GM19397 (cell line): ENCODE measurements around the gene CBX5.
"Not testable (repeated sequence)": the region's sequence is repeated elsewhere in the genome, so short reads cannot be mapped to it uniquely, and the experiment has no call there.

Experiments used
- ATAC-seq: cut with Tn5 transposase; IDR thresholded peaks from one replicate; pipeline ENCODE4 v1.9.1; 2021; ENCODE audit warnings: mild to moderate bottlenecking, moderate library complexity; ENCODE audit not compliant: unreplicated experiment

Gene CBX5

DNA sequence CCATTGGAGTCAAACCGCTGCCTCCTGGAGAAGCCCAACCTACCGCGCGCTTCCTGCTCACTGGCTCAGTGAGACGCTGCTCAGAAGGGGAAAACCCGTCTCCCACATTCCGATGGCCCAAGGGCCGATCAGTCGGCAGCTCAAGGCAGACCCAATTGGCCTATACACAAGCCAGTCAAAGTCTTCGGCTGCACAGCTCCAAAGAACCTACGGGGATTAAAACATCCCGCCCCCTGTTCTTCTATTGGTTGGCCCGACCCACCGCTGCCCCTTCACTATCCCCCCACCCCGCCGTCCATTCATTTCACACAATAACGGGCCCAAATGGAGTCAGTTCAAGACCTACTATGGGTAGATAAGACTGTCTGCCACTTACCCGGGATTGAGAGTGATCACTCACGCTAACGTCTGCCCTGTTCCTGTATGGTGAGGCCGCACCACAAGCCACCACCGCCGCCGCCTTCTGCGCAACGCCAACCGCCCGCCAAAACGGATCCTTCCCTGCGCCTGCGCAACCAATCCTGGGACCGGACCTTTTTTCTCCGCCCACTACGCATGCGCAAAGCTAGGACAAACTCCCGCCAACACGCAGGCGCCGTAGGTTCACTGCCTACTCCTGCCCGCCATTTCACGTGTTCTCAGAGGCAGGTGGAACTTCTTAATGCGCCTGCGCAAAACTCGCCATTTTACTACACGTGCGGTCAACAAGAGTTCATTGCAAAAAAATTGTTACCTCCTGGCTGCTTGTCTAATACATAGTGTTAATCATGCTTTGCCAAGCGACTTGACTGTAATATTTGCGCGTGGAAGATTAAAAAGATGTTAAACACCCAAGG, at the start of gene CBX5:
Gene CBX5 (minus strand): TSS at position 491 of the 836 bp plus-strand sequence. CDS start 22,472 bp downstream, outside the sequence.
- ATAC-seq, result peak; percentile 67

DNA sequence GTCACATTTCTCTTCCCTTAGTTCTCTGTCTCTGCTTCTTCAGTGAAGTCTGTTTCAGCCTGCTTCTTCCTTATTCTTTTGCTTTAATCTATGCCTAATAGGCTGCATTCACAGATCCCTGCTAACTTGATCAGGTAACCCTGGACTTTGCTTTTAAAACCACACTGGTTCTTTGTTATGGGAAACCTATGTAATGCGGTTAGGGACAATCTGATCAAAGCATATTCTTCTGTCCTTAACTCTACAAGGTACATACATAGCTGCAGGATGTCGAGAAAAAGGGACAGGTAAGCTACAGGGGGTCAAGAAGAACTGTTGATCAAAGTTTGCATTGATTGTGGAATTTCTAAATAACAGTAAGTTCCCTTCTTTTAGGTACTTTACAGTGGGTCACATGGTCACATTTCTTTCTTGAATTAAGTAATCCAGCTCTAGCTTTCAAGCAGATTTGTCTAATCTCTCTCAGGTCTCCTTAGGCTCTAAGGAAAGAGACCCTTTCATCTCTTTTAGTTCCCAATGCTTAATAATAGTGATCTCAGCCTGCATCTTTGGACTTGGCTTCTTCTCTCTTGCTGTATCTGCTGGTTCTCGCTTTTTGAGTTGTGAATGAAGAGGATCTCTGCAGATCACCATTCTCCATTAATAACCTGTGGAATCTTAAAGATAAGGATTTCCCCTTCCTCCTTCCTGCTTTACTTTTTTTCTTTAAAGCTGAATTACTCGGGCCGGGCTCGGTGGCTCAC, 48.8 kb upstream of the CBX5 start:
- ATAC-seq, result no peak

DNA sequence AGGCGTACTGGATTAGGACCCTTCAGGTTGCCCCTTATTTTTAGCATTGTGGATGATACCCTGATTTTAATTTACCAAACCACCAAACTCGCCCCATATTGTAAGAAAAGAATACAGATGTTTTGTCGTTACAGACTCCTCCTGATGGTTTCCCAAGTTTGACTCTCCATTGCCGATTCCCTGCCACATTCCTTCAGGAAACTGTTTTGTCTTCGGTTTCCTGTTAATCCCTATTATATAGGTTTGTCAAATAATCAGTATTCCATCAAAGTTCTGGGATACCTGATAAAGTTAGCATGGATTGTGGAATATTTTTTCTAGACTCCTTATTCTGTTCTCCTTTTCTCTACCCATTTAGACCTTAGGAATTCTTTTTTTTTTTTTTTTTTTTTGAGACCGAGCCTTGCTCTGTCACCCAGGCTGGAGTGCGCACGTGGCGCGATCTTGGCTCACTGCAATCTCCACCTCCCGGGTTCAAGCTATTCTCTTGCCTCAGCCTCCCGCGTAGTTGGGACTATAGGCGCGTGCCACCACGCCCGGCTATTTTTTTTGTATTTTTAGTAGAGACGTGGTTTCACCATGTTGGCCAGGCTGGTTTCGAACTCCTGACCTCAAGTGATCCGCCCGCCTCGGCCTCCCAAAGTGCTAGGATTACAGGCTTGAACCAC, 45.7 kb upstream of the CBX5 start:
- ATAC-seq, result not testable (repeated sequence)

DNA sequence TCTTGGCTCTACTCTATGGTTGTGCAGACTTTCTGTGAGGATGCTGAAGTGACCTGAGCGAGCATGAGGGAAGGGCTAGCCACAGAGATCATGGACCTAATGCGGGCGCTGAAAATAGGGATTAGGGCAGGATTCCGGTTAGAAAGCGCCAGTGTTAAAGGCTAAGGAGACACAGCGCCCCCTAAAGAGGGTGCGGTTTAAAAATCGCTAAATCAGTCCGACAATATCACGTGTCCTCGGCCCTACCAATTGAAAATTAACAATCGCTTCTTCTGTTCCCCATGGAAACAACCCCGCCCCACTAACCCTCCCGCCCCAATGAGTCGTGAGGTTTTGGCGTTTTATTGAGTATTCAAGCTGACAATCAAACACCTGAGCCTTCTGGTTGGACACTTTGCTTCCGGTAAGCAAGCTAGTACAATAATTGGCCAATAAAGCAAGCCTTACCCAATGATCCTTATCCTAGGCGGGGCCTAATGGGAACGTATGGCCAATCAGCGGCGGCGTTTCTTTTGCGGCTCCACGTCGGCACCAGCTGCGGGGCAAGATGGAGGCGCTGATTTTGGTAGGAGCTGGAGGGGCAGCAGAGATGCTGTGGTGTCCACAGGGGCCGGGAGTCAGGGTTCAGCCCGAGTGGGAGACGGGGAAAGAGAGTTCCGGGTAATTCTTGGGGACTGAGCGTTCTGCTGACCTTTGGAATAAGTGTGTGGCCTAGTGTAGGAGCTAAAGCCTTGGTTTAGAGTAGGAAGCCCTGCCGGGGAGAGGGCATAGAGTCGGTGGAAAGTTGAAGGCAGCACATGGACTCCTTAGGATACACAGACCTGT, 44.9 kb upstream of the CBX5 start, which contains the start of gene COPZ1:
Gene COPZ1 (plus strand): TSS at position 515 of the 825 bp plus-strand sequence. CDS start 33 bp downstream, at position 548.
- peak; percentile 98 for ATAC-seq

DNA sequence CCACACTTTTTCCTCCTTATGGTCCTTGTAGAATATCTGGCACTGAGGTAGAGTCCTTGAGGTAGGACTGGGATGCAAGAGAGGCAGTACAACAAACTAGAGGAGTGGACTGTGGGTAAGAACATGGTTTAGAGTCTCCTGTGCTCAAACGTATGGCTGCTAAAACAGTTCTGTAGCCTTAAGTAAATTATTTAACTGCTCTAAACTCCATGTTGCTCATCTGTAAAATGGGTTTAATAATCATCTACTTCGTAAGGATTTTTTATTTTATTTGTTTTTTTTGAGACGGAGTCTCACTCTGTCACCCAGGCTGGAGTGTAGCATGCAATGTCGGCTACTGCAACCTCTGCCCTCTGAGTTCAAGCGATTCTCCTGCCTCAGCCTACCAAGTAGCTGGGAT, 41.4 kb upstream of the CBX5 start:
- ATAC-seq, result no peak

DNA sequence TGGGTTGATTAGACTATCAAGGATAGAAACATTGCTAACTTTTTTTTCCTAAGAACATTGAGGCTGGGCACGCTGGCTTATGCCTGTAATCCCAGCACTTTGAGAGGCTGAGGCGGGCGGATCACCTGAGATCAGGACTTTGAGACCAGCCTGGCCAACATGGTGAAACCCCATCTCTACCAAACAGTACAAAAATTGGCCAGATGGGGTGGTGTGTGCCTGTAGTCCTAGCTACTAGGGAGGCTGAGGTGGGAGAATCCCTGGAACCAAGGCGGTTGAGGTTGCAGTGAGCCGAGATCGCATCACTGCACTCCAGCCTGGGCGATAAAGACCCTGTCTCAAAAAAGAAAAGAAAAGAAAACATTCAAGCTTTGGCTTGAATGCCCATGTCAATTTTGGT, 32.4 kb upstream of the CBX5 start:
- ATAC-seq, result not testable (repeated sequence)

DNA sequence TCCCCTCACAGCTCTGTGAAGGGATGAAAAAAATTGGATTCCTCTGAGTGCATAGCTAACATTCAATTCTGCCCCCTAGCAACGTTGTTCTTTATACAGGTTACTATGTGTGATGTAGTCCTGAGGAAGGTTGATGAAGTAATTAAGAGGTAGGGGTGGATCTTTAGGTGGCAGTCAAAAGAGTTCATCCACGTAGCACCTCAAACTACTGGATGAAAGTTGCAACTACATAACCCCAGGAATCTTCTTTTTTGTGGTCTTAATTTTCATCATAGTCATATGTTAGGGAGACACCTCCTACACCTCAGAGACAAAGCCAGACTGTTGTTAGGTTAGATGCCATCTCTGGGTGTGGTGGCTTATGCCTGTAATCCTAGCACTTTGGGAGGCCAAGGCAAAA, 31.1 kb upstream of the CBX5 start:
- no peak for ATAC-seq

DNA sequence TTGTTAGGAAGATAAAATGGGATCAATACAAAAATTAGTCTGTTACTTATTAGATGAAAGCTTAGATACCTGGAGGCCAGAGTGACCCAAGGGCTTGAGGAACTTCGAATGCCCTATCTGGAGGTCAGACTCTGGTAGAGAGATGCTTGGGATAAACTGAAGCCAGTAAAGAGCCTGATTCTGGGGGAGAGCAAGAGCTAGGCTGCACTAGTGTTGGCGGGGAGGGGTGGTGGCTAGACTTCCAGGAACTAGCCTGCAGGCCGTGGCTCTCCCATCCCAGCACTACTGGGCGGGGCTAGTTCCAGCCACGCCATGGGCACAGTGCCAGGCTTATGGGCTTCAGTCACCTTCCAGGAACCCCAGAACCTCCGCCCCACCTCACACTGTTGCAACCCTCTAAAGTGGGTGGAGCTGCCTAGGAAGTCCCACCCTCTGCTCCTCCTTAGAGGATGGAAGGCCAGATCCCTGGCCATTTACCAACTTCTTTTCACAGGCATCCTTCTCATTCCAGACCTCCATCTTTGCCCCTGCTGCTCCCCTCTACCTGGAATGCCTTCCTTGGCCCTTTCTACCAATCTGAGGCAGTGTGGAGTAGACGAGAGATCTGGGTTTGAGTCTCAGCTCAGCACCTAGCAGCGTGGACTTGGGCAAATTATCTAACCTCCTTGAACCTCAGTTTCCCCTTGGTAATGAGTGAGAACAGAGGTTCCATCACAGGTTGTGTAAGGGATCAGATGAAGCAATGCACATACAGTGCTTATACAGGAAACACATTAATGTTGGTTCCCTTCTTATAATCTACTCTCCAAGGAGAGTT, 27.2 kb upstream of the CBX5 start:
- no peak for ATAC-seq

DNA sequence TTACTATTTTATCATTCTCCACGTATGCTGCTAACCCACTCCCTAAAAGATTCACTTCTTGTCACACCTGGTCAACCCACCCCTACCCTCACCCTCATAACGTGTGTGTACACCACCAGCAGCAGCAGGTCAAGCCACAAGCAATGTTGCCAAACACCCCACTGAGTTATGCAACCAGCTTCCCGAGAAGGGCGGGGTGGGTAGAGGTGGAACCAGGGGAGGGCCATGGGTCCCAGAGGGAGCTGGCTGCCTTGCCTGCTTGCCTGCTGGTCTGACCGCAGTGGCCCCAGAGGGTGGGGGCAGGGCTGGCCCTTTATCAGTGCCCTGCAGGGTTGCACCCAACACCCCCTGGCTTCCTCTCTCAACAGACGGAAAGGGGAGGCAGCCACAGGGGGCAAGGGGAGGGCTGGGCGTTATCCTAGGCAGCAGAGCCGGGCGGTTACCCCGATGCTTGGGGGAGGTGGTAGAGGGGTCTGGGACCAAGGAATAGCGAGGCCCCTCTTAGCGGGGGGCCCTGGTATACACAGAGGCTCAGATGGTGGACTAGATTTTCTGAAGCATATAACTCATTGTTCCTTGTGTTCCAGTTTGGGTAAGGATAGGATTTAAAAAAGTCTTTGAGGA, 24.4 kb upstream of the CBX5 start:
- ATAC-seq, result no peak

DNA sequence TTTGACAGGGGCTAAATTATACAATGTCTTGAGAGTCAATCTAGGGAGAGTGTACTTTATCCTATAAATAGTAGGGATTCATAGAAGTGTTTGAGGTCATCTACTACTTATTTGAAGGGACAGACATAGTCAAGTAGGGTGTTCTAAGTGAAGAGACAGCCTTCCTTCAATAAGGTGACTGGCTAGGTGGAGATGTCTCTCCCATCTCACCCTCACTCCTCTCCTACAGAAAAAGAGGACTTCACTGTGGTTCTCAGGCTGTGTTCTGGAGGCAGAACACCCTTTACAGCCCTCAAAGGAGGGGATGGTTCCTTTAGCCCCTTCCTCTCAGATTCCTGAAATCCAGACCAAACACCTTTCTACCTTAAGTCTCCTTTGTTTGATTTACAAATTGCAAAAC, 23.7 kb upstream of the CBX5 start:
- no peak for ATAC-seq

DNA sequence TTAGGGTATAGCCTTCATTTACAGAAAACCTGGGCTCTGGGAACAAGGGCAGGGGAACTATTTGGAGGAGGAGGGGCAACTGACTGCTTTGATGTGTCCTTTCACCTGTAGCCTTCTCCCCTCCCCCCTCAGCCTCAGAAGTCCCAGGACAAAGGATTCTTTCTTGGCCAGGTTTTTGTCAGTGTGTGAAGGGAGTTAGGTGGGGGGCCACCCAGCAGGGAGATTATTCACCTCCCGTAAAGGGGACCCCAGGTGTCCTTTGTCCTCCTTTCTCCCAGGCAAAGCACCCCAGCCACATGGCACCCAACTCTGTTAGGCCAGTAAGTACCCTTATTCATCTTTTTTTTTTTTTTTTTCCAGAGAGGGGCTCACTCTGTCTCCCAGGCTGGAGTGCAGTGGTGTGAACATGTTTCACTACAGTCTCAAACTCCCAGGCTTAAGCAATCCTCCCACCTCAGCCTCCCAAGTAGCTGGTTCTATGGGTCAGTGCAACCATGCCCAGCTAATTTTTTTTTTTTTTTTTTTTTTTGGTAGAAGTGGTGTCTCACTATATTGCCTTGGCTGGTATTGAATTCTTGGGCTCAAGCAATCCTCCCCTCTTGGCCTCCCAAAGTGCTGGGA, 21.6 kb upstream of the CBX5 start:
- no peak for ATAC-seq

DNA sequence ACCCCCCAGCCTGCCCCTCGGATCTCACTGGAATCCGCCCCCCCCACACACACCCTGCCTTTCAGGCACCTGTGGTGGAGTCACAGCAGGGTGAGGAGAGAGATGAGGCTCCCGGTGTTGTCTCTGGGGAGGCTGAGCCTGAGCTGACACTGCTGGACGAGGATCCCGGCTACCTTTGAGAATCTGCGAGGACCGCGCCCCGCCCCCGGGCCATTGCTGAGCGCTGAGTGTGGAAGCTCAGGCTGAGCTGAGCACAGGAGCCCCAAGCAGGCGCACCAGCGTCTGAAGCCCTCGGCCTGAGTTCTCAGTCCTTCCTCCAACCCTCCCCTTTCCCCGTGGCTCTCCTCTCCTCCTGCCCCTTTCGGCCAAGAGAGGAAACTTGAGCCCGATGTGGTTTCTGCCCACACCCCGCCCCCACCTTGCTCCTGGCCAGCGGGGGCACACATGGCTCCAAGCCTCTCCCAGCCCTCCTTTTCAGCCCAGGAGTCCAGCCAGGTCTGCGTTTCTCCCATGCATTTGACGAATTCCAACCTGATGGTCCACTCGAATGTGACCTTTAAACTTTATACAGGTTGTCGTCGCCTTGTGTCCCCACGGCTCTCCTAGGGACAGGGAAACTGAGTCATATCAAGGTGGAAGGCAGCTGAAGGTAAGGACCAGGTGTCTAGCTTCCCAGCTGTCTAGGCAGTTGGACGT, 21.0 kb upstream of the CBX5 start, which contains the start of gene NFE2:
Gene NFE2 (minus strand): TSS at position 284 of the 696 bp plus-strand sequence. CDS start 5,767 bp downstream, outside the sequence.
- ATAC-seq, result no peak

DNA sequence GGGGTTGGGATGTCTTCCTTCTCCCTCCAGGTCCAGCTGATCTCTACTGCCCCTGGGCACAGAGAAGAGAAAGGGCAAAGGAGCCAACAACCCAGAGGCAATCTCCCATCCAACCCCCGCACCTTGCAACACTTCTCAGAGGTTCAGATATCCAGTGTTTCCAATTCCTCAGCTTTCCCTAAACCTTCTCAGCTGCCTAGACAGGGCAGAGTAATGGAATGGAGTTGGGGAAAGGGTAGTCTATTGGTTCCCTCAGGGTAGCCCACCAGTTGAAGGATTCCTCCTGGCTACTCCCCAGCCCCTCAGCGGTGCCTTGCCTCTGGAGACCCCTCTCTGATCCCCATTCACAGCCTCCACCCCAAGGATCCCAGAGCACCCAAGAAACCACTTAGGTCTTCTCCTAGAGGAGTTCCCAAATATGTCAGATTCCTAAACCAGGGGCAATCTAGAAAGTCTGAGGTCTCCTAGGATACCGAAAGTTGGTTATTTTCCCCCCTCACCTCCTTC, 20.4 kb upstream of the CBX5 start:
- no peak for ATAC-seq

DNA sequence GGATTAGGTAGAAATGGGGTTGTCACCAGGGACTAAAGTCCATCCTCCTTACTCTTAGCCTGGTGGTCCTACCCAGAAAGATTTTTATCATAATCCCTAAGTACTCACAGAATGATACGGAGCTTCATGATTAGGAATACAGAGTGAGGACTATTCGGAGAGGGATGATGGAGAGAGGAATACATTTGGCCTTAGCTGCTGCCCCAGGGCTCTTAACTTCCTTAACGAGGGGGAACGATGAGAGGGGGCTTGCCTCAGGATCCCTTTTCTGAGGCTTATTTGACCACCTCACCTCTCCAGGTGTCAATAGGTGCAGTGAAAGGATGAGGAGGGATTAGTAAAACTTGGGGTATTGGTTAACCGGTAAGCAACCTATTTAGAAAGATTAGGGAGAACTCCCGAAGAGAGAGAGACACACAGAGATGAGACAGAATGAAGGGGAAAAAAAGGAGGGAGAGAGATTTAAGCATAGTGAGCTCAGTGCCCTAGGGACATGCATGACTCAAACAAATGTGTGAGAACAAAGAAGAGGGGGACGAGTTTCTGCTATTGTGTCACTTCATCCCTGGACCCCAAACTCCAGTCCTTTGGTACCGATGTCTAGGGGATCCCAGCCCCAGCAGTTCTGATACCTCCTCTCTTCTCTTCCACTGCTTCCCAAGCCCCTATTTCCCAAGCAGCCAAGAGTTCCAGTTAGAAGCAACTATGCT, 19.7 kb upstream of the CBX5 start:
- ATAC-seq, result no peak

DNA sequence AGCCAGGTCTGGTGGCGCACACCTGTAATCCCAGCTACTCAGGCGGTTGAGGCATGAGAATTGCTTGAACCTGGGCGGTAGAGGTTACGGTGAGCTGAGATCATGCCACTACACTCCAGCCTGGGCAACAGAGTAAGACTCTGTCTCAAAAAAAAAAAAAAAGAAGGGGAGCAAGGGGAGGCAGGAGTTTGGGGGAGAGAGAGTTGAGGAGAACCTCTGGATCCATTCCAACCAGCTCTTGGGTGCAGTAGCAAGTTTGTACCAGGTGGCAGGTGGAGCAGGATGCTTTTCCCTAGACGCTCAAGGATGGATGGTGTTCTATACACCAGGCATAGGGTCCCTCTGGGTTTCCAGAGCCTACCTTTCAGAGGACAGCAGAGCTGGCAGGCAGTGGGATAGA, 19.0 kb upstream of the CBX5 start:
- ATAC-seq, result no peak

DNA sequence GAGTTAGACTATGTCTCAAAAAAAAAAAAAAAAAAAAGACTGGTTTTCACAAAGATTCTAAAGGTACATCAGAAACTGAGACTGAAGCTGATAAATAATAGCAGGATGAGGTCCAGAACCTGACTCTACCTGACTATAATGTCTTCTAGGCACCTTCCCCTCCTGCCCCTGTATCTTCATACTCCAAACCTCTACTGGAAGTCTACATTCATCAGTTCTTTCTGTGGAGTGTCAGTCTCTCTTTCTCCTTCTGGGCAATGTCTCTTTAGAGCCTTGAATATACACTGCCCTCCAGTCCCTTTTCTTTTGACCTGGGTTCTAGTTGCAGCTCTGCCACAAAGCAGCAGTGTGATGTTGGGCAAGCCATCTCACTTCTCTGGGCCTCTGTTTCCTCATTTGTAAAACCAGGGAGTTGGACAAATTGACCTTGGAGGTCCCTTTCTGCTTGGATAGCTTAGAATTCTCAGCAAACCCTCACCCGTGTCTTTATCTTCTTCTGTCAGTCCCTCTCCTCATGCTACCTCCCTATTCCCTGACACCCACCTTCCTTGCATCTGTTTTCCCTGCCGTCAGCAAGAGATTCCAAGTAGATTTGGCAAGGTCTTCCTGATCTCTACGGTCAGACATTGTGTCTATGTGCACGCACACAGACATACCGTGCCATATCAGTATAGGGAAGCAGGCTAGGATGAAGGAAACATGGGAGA, 16.6 kb upstream of the CBX5 start:
- ATAC-seq, result no peak
